ENCODE measurements around the gene TEX13D. TPM values are rescaled to one million over a fixed set of nuclear protein-coding genes. Genes with fewer than 3 reads are reported as not detected.

TEX13D gene
- total RNA-seq, 4 donors from 2014 or later, result not detected

DNA sequence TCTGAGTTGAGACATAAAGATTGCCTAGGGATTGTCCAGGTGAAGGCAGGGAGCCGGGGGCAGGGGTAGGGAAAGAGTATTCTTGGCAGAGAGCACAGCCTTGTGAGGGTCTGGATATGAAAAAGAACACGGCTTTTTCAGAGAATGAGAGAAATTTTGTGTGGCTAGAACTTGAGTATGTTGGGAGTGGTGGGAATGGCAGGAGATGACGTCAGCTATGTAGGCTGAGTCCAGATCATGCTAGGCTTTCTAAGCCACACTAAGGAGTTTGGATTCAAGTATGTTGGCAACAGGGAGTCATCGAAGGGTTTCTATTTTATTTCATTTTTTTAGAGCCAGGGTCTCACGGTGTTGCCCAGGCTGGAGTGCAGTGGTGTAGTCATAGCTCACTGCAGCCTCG, 53.9 kb downstream of the TEX13D start:
- no peaks in the 10 kb centered on the region for H3K36me3 ChIP-seq
- DNase-seq, result no peak
- intact Hi-C loops (cut with DNase I), result no loop called here
- H3K9me3 ChIP-seq, result no peaks in the 10 kb centered on the region
- no peaks in the 10 kb centered on the region for H3K4me1 ChIP-seq
- 84 to 88% methylated on average over 4 to 6 of the region's 6 CpGs for WGBS, 2 donors
- H3K27me3 ChIP-seq, result no peaks in the 10 kb centered on the region
- TF ChIP-seq, protein P1, sequence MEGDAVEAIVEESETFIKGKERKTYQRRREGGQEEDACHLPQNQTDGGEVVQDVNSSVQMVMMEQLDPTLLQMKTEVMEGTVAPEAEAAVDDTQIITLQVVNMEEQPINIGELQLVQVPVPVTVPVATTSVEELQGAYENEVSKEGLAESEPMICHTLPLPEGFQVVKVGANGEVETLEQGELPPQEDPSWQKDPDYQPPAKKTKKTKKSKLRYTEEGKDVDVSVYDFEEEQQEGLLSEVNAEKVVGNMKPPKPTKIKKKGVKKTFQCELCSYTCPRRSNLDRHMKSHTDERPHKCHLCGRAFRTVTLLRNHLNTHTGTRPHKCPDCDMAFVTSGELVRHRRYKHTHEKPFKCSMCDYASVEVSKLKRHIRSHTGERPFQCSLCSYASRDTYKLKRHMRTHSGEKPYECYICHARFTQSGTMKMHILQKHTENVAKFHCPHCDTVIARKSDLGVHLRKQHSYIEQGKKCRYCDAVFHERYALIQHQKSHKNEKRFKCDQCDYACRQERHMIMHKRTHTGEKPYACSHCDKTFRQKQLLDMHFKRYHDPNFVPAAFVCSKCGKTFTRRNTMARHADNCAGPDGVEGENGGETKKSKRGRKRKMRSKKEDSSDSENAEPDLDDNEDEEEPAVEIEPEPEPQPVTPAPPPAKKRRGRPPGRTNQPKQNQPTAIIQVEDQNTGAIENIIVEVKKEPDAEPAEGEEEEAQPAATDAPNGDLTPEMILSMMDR (IDR thresholded peaks at IDR 0.05), result no peak
- TF ChIP-seq POLR2A (IDR thresholded peaks at IDR 0.05), result no peak
- H3K27ac ChIP-seq, result no peak overlapping the region
- H3K4me3 ChIP-seq (replicated peaks in 1 of 3), result no peak overlapping the region

Small RNA genes lying within 50 kb of the gene (small RNA-seq; reads per million reads assigned to genes)
- gene AL022718.1, result not detected

Other genes with a start within 250 kb of the TEX13D start
- gene SH2D1A, start 13.9 kb downstream of the TEX13D start, total RNA-seq, result 1 to 10 TPM in 1 of 4 donors, under 1 TPM in 3; 0.20 to 1.7 (median 0.46) TPM

Data from thyroid gland (tissue), 4 donors.